Measurements from ENCODE around the gene LITAFD.

GRCh38 chr16:8892101-8892575, 10.0 kb downstream of the LITAFD start:
- TF ChIP-seq POLR2AphosphoS5 (IDR thresholded peaks at IDR 0.05; ENCODE audit: low read depth, low read length) (no peak), POLR2A (IDR thresholded peaks at IDR 0.05; ENCODE audit: low read depth, low read length) (no peak)
